ENCODE data around the gene MUC13. TPM values are rescaled to one million over a fixed set of nuclear protein-coding genes. Genes with fewer than 3 reads are reported as not detected.

MUC13 gene
- total RNA-seq, 1 experiment from 2014 or later: not detected

DNA sequence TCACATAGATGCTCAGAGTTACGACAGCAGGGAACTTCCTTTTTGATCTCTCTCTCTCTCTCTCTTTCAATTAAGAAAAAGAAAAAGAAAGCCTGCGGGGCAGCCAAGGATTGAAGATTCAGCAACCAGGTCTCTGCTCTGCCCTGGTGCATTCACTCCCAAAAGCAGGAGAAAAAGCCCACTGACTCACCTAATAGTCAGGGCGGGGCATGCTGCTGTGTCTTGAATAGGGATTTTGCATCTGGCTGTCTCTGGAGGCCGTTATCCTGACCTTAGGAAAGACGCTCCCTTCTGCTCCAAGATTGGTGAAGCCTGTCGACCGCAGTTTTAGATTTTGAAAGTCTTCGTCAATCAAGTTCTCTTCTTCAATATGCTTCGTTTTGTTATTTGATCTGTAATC is 26.6 kb downstream of the MUC13 start:
- no peak overlapping the region for H2BK5ac ChIP-seq (ENCODE audit: insufficient read length, low read length)
- H4K20me1 ChIP-seq (ENCODE audit: control insufficient read depth, insufficient read depth, insufficient read length): no peaks in the 10 kb centered on the region
- no peak overlapping the region for H3K4me2 ChIP-seq (ENCODE audit: insufficient read depth, insufficient read length, low read length)
- no peak overlapping the region for H3K56ac ChIP-seq (ENCODE audit: insufficient read length, low read depth, low read length)
- H3T11ph ChIP-seq (ENCODE audit: low read length): no peak overlapping the region
- no peaks in the 10 kb centered on the region for H3K79me1 ChIP-seq (ENCODE audit: insufficient read depth, low read depth, low read length, poor library complexity, severe bottlenecking)
- peaks cover 2% of the 10 kb centered on the region; the same call in 1 of the 2 replicates for H3K4me1 ChIP-seq (ENCODE audit: insufficient read depth, low read length)
- Mint-ChIP-seq H3K9me3 (no peaks in the 10 kb centered on the region), H3K4me3 (no peak overlapping the region), H3K27me3 (ENCODE audit: low read depth) (peaks cover 2% of the 10 kb centered on the region; the same call in 1 of the 2 replicates), H3K27ac (0 out of 7 replicates have a peak overlapping the region, but pooled peaks of 1 of the 3 experiments have one; percentile 75), H3K4me1 (peaks cover 11 to 15% of the 10 kb centered on the region in 2 experiments), H3K36me3 (ENCODE audit: insufficient read depth in 1 of 3, low read depth in 3 of 3) (no peaks in the 10 kb centered on the region)
- no CpG with 5 or more reads among the region's 9 CpGs for WGBS (ENCODE audit: extremely low coverage, insufficient read length, low lambda C conversion rate)
- no peak overlapping the region for H2BK120ac ChIP-seq (ENCODE audit: low read depth, low read length, poor library complexity, severe bottlenecking)
- H3K27me3 ChIP-seq (ENCODE audit: insufficient read depth, low read length): no peaks in the 10 kb centered on the region
- no peak overlapping the region for H3K4ac ChIP-seq (ENCODE audit: low read depth, low read length)
- H3K9me3 ChIP-seq (ENCODE audit: control insufficient read depth, low read depth, low read length): no peaks in the 10 kb centered on the region
- H2BK12ac ChIP-seq (ENCODE audit: insufficient read length, low read depth, low read length): no peak overlapping the region
- H2AK5ac ChIP-seq (ENCODE audit: insufficient read length, low read length): no peak overlapping the region
- H2AFZ ChIP-seq (ENCODE audit: low read length): no peak overlapping the region
- DNase-seq: peak; percentile 64
- no peak overlapping the region for H3K9ac ChIP-seq (ENCODE audit: extremely low read depth, insufficient read length, low read length)
- H2BK20ac ChIP-seq (ENCODE audit: low read depth, low read length, poor library complexity, severe bottlenecking): no peak overlapping the region
- no peak overlapping the region for H3K27ac ChIP-seq (ENCODE audit: insufficient read length, low read depth, low read length)
- no peak overlapping the region for H3K14ac ChIP-seq (ENCODE audit: insufficient read depth, low read length)
- no peak overlapping the region for H4K91ac ChIP-seq (ENCODE audit: insufficient read length, low read depth, low read length)
- no peak overlapping the region for H3K23ac ChIP-seq (ENCODE audit: insufficient read length, low read depth, low read length)
- no peak overlapping the region for H2BK15ac ChIP-seq (ENCODE audit: low read depth, low read length)
- H4K8ac ChIP-seq (replicated peaks; ENCODE audit: insufficient read length, low read depth, low read length): no peak overlapping the region
- H3K18ac ChIP-seq (ENCODE audit: insufficient read length, low read depth, low read length): no peak overlapping the region
- TF ChIP-seq, protein P1, sequence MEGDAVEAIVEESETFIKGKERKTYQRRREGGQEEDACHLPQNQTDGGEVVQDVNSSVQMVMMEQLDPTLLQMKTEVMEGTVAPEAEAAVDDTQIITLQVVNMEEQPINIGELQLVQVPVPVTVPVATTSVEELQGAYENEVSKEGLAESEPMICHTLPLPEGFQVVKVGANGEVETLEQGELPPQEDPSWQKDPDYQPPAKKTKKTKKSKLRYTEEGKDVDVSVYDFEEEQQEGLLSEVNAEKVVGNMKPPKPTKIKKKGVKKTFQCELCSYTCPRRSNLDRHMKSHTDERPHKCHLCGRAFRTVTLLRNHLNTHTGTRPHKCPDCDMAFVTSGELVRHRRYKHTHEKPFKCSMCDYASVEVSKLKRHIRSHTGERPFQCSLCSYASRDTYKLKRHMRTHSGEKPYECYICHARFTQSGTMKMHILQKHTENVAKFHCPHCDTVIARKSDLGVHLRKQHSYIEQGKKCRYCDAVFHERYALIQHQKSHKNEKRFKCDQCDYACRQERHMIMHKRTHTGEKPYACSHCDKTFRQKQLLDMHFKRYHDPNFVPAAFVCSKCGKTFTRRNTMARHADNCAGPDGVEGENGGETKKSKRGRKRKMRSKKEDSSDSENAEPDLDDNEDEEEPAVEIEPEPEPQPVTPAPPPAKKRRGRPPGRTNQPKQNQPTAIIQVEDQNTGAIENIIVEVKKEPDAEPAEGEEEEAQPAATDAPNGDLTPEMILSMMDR (conservative IDR thresholded peaks at IDR 0.05): no peak
- no peaks in the 10 kb centered on the region for H3K23me2 ChIP-seq (ENCODE audit: insufficient read length, low read depth, low read length, poor library complexity, severe bottlenecking)
- H3K79me2 ChIP-seq (ENCODE audit: insufficient read depth, low read length): no peaks in the 10 kb centered on the region
- no peak overlapping the region for H4K5ac ChIP-seq (ENCODE audit: insufficient read length, low read depth, low read length)
